Peyer's patch (tissue), 4 donors: ENCODE data around the gene PPP2R2C. TPM values are rescaled to one million over a fixed set of nuclear protein-coding genes. Genes with fewer than 3 reads are reported as not detected.

Source experiments
- DNase-seq, 3 donors: peaks; one replicate each; pipeline ENCODE4 v3.0.0-alpha.2; 2017 to 2019
- H3K27ac ChIP-seq, 4 donors: fragments of 200-600 bp; sonication (generic); one replicate each; pipeline ENCODE4 v1.5.1; 2016 to 2019
- H3K27me3 ChIP-seq, 2 donors: fragments of 200-600 bp; sonication (generic); one replicate each; pipeline ENCODE4 v1.5.1; 2019
- H3K36me3 ChIP-seq, 3 donors: fragments of 200-600 bp; sonication (generic); one replicate each; pipeline ENCODE4 v1.5.1; 2016 to 2019
- H3K4me1 ChIP-seq, 4 donors: fragments of 200-600 bp; sonication (generic); one replicate each; pipeline ENCODE4 v1.5.1; 2016 to 2019
- H3K4me3 ChIP-seq, 4 donors: fragments of 200-600 bp; sonication (generic); 1 replicate in 3 of 4; 2 replicates in 1 of 4; pipeline ENCODE4 v1.5.1; 2016 to 2019; ENCODE audit warnings: mild to moderate bottlenecking in 1 of 4
- H3K9me3 ChIP-seq, 4 donors: fragments of 200-600 bp; sonication (generic); one replicate each; pipeline ENCODE4 v1.5.1; 2016 to 2019; ENCODE audit warnings: mild to moderate bottlenecking in 1 of 4
- CTCF ChIP-seq, 6 experiments: fragments of 450-650 bp in 4 of 6; fragments of 200-600 bp in 2 of 6; sonication (generic) in 1 of 6; IDR thresholded peaks; one replicate each; pipeline ENCODE4 v1.5.1; 2017 to 2019; ENCODE audit warnings: antibody characterized with exemption in 6 of 6, mild to moderate bottlenecking in 3 of 6, moderate library complexity in 1 of 6
- POLR2A ChIP-seq, 2 donors: fragments of 450-650 bp; IDR thresholded peaks; one replicate each; pipeline ENCODE4 v1.5.1; 2017; ENCODE audit warnings: antibody characterized with exemption in 2 of 2, mild to moderate bottlenecking in 2 of 2, moderate library complexity in 2 of 2
- total RNA-seq, 4 donors: library from RNA; depleted of rRNA; stranded (reverse); fragments of >200 nt; gene quantifications; one replicate each; pipeline ENCODE4 v1.1.0, GENCODE V29; 2016

Gene PPP2R2C
- total RNA-seq, 4 donors from 2014 or later: 0.27 to 4.1 TPM; not detected in 2

- H3K36me3 ChIP-seq: peaks cover 0 to 34% (median 0%) of the 10 kb centered on the region in 3 donors
Measured at GRCh38 chr4:6294705-6295421, 177.6 kb downstream of the PPP2R2C start.

GRCh38 chr4:6293661-6294060 is 178.8 kb downstream of the PPP2R2C start:
- H3K9me3 ChIP-seq: no peaks in the 10 kb centered on the region
- H3K27me3 ChIP-seq: no peaks in the 10 kb centered on the region
- no peaks in the 10 kb centered on the region for H3K4me1 ChIP-seq
- TF ChIP-seq CTCF (IDR thresholded peaks at IDR 0.05) (no peak), POLR2A (IDR thresholded peaks at IDR 0.05) (no peak)
- no peak overlapping the region for H3K4me3 ChIP-seq
- peaks cover 0 to 39% (median 0%) of the 10 kb centered on the region in 3 donors for H3K36me3 ChIP-seq
- no peak overlapping the region for H3K27ac ChIP-seq
- DNase-seq: no peak

More at GRCh38 chr4:6294705-6295421, 177.6 kb downstream of the PPP2R2C start:
- no peak for TF ChIP-seq CTCF (IDR thresholded peaks at IDR 0.05)
- TF ChIP-seq POLR2A (IDR thresholded peaks at IDR 0.05): no peak
- Histone ChIP-seq H3K4me1 (no peaks in the 10 kb centered on the region), H3K27me3 (no peaks in the 10 kb centered on the region), H3K27ac (no peak overlapping the region), H3K4me3 (no peak overlapping the region), H3K9me3 (no peaks in the 10 kb centered on the region)
- no peak for DNase-seq

- DNase-seq: no peak
- no peaks in the 10 kb centered on the region for H3K9me3 ChIP-seq
- H3K4me3 ChIP-seq: no peak overlapping the region
- H3K27ac ChIP-seq: no peak overlapping the region
- H3K27me3 ChIP-seq: no peaks in the 10 kb centered on the region
- TF ChIP-seq POLR2A (IDR thresholded peaks at IDR 0.05): no peak
- TF ChIP-seq CTCF (IDR thresholded peaks at IDR 0.05): no peak
- no peaks in the 10 kb centered on the region for H3K4me1 ChIP-seq
- peaks cover 0 to 42% (median 0%) of the 10 kb centered on the region in 3 donors for H3K36me3 ChIP-seq
Measured at GRCh38 chr4:6293097-6293445, 179.3 kb downstream of the PPP2R2C start.

GRCh38 chr4:6292376-6293096 is 179.9 kb downstream of the PPP2R2C start:
- Histone ChIP-seq H3K27ac (no peak overlapping the region), H3K9me3 (no peaks in the 10 kb centered on the region), H3K36me3 (peaks cover 0 to 47% (median 0%) of the 10 kb centered on the region in 3 donors), H3K4me3 (no peak overlapping the region), H3K27me3 (no peaks in the 10 kb centered on the region), H3K4me1 (no peaks in the 10 kb centered on the region)
- TF ChIP-seq CTCF (IDR thresholded peaks at IDR 0.05) (no peak), POLR2A (IDR thresholded peaks at IDR 0.05) (no peak)
- DNase-seq: no peak

- H3K27me3 ChIP-seq: no peaks in the 10 kb centered on the region
- H3K9me3 ChIP-seq: no peaks in the 10 kb centered on the region
- no peak overlapping the region for H3K4me3 ChIP-seq
- H3K36me3 ChIP-seq: peaks cover 0 to 54% (median 0%) of the 10 kb centered on the region in 3 donors
- H3K27ac ChIP-seq: no peak overlapping the region
- TF ChIP-seq POLR2A (IDR thresholded peaks at IDR 0.05) (no peak), CTCF (IDR thresholded peaks at IDR 0.05) (no peak)
- no peaks in the 10 kb centered on the region for H3K4me1 ChIP-seq
- DNase-seq: no peak
Measured at GRCh38 chr4:6291784-6292297, 180.6 kb downstream of the PPP2R2C start.
